MM.1S (cell line): ENCODE measurements around the gene KCNIP4.

Experiments used
- DNase-seq: peaks from one replicate; pipeline ENCODE4 v3.0.0-alpha.2; 2015
- H2AFZ ChIP-seq: fragments of 300-600 bp; sonication (generic); 2 replicates; pipeline ENCODE4 v1.6.0; 2016; ENCODE audit warnings: antibody characterized with exemption, low read length
- H3F3A ChIP-seq: fragments of 300-600 bp; sonication (generic); 2 replicates; pipeline ENCODE4 v1.6.1; 2016; ENCODE audit warnings: mild to moderate bottlenecking, antibody characterized with exemption, low read length, moderate library complexity, mixed read lengths; ENCODE audit not compliant: insufficient read depth
- H3K27ac ChIP-seq: fragments of 300-600 bp; sonication (generic); 2 replicates; pipeline ENCODE4 v1.5.1; 2016; ENCODE audit warnings: mild to moderate bottlenecking, low read length
- H3K27me3 ChIP-seq: fragments of 300-600 bp; sonication (generic); replicated peaks from 2 replicates; pipeline ENCODE4 v1.6.0; 2016; ENCODE audit warnings: low read length; ENCODE audit not compliant: insufficient read depth
- H3K36me3 ChIP-seq: fragments of 300-600 bp; sonication (generic); replicated peaks from 2 replicates; pipeline ENCODE4 v1.6.1; 2016; ENCODE audit warnings: mild to moderate bottlenecking, low read length, mixed read lengths; ENCODE audit not compliant: insufficient read depth
- H3K4me1 ChIP-seq: fragments of 300-600 bp; sonication (generic); 2 replicates; pipeline ENCODE4 v1.6.1; 2016; ENCODE audit warnings: low read length, mixed read lengths
- H3K4me2 ChIP-seq: fragments of 300-600 bp; sonication (generic); 2 replicates; pipeline ENCODE4 v1.6.0; 2016; ENCODE audit warnings: low read depth, low read length
- H3K4me3 ChIP-seq: fragments of 300-600 bp; sonication (generic); 2 replicates; pipeline ENCODE4 v1.5.1; 2016; ENCODE audit warnings: low read length, mixed read lengths
- H3K79me2 ChIP-seq: fragments of 300-600 bp; sonication (generic); 2 replicates; pipeline ENCODE4 v1.6.1; 2016; ENCODE audit warnings: mixed run types, low read length, mixed read lengths
- H3K9ac ChIP-seq: fragments of 300-600 bp; sonication (generic); 2 replicates; pipeline ENCODE4 v1.6.1; 2016; ENCODE audit warnings: low read length, mixed read lengths
- H3K9me2 ChIP-seq: fragments of 300-600 bp; sonication (generic); replicated peaks from 2 replicates; pipeline ENCODE4 v1.6.1; 2016; ENCODE audit warnings: mild to moderate bottlenecking, low read length, mixed read lengths; ENCODE audit not compliant: insufficient read depth
- H3K9me3 ChIP-seq: fragments of 300-600 bp; sonication (generic); replicated peaks from 2 replicates; pipeline ENCODE4 v1.6.1; 2016; ENCODE audit warnings: mild to moderate bottlenecking, low read length, mixed read lengths; ENCODE audit not compliant: insufficient read depth
- H4K20me1 ChIP-seq: fragments of 300-600 bp; sonication (generic); 2 replicates; pipeline ENCODE4 v1.6.1; 2016; ENCODE audit warnings: mild to moderate bottlenecking, low read length, moderate library complexity, mixed read lengths; ENCODE audit not compliant: insufficient read depth
- EZH2 ChIP-seq: fragments of 300-600 bp; sonication (generic); optimal IDR thresholded peaks from 2 replicates; pipeline ENCODE3; 2017; ENCODE audit warnings: low read depth, mild to moderate bottlenecking, antibody characterized with exemption, low read length, mixed read lengths
- EZH2phosphoT487 ChIP-seq: fragments of 300-600 bp; sonication (generic); IDR thresholded peaks from 2 replicates; pipeline ENCODE4 v1.6.1; 2018; ENCODE audit warnings: antibody characterized with exemption, low read length
- TF ChIP-seq, protein P1 (sequence below): fragments of 300-600 bp; sonication (generic); IDR thresholded peaks from 2 replicates; pipeline ENCODE4 v1.5.1; 2016; ENCODE audit warnings: antibody characterized with exemption, low read length, mixed read lengths

Gene KCNIP4

DNA sequence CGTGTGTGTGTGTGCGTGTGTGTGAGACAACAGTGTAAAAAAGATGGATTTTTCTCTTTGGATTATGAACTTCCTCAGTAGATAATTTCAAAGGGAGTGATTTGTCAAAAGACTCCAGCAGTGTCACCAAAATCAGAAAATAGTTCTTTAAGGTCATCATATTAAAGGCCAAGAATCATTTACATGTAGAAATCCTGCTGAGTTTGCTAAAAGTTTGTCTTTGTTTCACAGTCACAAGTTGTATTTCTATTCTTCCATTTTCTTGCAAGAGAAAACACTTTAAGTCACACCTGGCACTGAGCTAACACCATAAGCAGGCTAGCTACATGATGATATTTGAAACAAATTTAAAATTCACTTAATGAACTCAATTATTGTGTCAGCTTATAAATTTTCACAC is 1025.6 kb downstream of the KCNIP4 start:
- no peaks in the 10 kb centered on the region for H3F3A ChIP-seq
- no peaks in the 10 kb centered on the region for H3K9me3 ChIP-seq
- no peaks in the 10 kb centered on the region for H3K79me2 ChIP-seq
- H4K20me1 ChIP-seq = no peaks in the 10 kb centered on the region
- TF ChIP-seq EZH2phosphoT487 (no peak), EZH2 (no peak)
- TF ChIP-seq, protein P1, sequence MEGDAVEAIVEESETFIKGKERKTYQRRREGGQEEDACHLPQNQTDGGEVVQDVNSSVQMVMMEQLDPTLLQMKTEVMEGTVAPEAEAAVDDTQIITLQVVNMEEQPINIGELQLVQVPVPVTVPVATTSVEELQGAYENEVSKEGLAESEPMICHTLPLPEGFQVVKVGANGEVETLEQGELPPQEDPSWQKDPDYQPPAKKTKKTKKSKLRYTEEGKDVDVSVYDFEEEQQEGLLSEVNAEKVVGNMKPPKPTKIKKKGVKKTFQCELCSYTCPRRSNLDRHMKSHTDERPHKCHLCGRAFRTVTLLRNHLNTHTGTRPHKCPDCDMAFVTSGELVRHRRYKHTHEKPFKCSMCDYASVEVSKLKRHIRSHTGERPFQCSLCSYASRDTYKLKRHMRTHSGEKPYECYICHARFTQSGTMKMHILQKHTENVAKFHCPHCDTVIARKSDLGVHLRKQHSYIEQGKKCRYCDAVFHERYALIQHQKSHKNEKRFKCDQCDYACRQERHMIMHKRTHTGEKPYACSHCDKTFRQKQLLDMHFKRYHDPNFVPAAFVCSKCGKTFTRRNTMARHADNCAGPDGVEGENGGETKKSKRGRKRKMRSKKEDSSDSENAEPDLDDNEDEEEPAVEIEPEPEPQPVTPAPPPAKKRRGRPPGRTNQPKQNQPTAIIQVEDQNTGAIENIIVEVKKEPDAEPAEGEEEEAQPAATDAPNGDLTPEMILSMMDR = no peak
- H3K9ac ChIP-seq = no peak overlapping the region
- H3K4me1 ChIP-seq = no peaks in the 10 kb centered on the region
- no peak for DNase-seq
- no peak overlapping the region for H3K4me3 ChIP-seq
- no peak overlapping the region for H3K4me2 ChIP-seq
- H2AFZ ChIP-seq = no peak overlapping the region
- H3K27ac ChIP-seq = no peak overlapping the region
- no peaks in the 10 kb centered on the region for H3K36me3 ChIP-seq
- no peaks in the 10 kb centered on the region for H3K27me3 ChIP-seq
- no peaks in the 10 kb centered on the region for H3K9me2 ChIP-seq

DNA sequence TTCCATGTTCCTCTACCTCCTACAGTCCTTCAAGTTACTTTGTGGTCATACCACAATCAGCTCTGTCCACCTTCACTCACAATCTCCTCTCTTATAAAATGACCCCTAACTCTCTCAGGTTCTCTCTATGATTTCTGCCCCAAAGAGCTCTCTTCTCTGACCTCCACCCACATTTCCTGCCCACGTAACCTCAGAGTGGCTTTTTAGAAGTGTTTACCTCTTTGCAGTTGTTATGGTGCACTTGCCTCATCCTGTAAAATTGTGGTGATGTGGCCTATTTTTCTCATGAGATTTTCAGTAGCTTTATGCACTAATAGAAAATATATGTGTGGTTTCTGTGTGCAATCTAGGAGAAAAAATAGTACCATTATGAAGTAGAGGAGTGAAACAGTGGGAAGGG is 1032.5 kb downstream of the KCNIP4 start:
- Histone ChIP-seq H4K20me1 (no peaks in the 10 kb centered on the region), H3K36me3 (no peaks in the 10 kb centered on the region), H2AFZ (no peak overlapping the region), H3K4me1 (no peaks in the 10 kb centered on the region), H3K27me3 (no peaks in the 10 kb centered on the region), H3K9me3 (no peaks in the 10 kb centered on the region), H3K27ac (no peak overlapping the region), H3K9ac (no peak overlapping the region), H3K4me3 (no peak overlapping the region), H3K4me2 (no peak overlapping the region), H3K9me2 (no peaks in the 10 kb centered on the region), H3F3A (no peaks in the 10 kb centered on the region), H3K79me2 (no peaks in the 10 kb centered on the region)
- TF ChIP-seq, protein P1 = no peak
- TF ChIP-seq EZH2 (no peak), EZH2phosphoT487 (no peak)
- DNase-seq = peak; percentile 12

DNA sequence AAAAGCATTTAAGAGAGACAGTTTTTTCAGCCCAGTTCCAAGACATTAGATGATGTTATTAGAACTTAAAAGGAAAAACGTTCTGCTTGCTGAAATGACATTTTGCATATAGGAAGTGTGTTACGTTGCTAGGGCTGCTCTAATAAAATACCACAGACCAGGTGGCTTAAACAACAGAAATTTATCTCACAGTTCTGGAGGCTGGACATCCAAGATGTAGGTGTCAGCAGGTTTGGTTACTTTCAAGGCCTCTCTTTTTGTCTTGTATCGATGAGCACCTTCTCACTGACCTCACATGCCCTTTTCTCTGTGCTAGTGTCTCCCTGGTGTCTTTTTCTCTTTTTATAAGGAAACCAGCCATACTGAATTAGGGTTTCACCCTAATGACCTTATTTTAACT is 1043.6 kb downstream of the KCNIP4 start:
- H4K20me1 ChIP-seq = no peaks in the 10 kb centered on the region
- no peak overlapping the region for H3K4me2 ChIP-seq
- H3K4me1 ChIP-seq = no peaks in the 10 kb centered on the region
- no peak overlapping the region for H3K27ac ChIP-seq
- H3F3A ChIP-seq = no peaks in the 10 kb centered on the region
- TF ChIP-seq, protein P1 = no peak
- H3K36me3 ChIP-seq = no peaks in the 10 kb centered on the region
- H2AFZ ChIP-seq = no peak overlapping the region
- peak; percentile 57 for DNase-seq
- H3K9ac ChIP-seq = no peak overlapping the region
- H3K9me3 ChIP-seq = no peaks in the 10 kb centered on the region
- H3K79me2 ChIP-seq = no peaks in the 10 kb centered on the region
- H3K27me3 ChIP-seq = no peaks in the 10 kb centered on the region
- H3K4me3 ChIP-seq = no peak overlapping the region
- H3K9me2 ChIP-seq = no peaks in the 10 kb centered on the region

DNA sequence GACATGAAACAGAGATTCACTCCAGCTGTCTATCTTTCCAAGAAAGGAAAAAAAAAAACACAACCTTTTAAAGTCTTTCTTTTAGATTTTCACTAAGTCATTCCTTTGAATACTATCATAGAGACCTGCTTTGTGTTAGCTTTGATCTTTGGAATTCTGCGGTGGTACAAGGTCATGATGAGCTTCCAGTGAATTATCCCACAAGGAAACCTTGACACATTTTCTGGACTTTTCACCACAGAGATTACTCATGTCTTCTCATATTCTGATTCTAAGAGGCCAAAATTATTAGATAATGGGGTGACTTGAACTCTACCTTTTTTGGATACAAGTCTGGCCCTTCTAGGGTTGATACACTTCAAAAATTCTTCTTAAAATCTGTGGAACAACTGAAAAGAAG is 1046.7 kb downstream of the KCNIP4 start:
- Histone ChIP-seq H3F3A (no peaks in the 10 kb centered on the region), H3K79me2 (no peaks in the 10 kb centered on the region), H3K9ac (no peak overlapping the region), H3K4me3 (no peak overlapping the region), H4K20me1 (no peaks in the 10 kb centered on the region), H3K9me3 (no peaks in the 10 kb centered on the region), H2AFZ (no peak overlapping the region), H3K27ac (no peak overlapping the region), H3K4me1 (no peaks in the 10 kb centered on the region), H3K36me3 (no peaks in the 10 kb centered on the region), H3K27me3 (no peaks in the 10 kb centered on the region), H3K9me2 (no peaks in the 10 kb centered on the region), H3K4me2 (no peak overlapping the region)
- TF ChIP-seq EZH2phosphoT487 = no peak
- TF ChIP-seq, protein P1 = no peak
- TF ChIP-seq EZH2 = no peak
- no peak for DNase-seq
